Measurements from ENCODE around the gene KCNK10. TPM values are rescaled to one million over a fixed set of nuclear protein-coding genes. Genes with fewer than 3 reads are reported as not detected.

Gene KCNK10
- total RNA-seq, 2 experiments from 2014 or later, result not detected

DNA sequence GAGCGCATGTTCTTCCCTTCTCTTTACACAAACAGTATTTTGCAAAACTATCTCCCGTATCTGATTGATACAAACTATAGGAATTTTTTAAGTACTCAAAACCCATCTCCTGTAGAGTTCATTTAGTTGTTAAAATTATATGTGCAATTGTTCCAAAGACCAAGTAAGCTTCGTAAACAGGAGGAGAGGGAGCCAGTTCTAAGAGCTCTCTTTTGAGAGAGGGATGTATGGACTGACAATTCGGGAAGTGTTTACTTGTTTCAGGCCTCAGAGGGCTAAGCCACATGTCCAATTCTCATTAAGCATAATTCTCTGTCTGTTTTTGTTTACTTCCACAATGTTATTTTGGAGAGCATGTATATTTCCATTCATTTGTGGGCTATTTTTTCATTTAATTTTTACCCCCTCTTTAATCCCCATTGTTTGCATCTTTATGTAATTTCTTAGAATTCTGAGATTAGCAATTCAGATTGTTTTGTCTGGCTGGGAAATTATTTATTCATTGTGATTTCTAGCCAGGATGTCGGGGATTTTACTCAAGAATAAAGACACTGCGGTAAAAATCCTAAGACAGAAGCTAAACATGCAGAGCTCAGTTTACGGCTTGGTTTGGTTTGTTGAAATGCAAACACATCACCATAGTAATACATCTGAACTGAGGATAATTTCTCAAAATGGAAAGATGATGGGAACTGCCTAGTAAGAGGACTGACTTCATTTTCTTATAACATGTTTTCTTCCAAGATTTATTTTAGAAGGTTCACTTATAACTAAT, 126.8 kb downstream of the KCNK10 start:
- POLR2A ChIA-PET, result no interaction called here

DNA sequence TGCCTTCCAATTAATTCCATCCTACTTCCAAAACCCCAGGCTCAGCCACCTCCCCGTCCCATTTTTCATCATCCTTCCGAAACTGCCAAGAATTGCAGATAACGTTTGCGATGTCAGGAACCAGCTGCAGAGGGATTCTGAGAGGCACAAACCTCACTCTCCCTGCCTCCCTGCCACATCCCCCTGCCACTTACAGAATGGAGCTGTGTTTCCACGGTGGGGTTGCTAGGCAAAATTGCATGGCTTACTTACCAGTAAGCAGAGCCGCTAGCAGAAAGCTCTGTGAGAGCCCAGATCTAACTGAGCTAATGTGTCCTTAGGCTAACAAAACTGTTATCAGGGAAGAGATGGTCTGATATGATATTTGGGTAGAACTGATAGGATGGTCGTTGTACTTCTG, 127.4 kb downstream of the KCNK10 start:
- POLR2A ChIA-PET, result no interaction called here
- CTCF ChIA-PET, result interaction anchor here (2.1 kb wide), 1 partner anchor 27 kb away, joined by 4 read pairs; no protein-coding TSS in a partner anchor

More for the DNA sequence above, 126.8 kb downstream of the KCNK10 start:
- CTCF ChIA-PET, result no interaction called here

DNA sequence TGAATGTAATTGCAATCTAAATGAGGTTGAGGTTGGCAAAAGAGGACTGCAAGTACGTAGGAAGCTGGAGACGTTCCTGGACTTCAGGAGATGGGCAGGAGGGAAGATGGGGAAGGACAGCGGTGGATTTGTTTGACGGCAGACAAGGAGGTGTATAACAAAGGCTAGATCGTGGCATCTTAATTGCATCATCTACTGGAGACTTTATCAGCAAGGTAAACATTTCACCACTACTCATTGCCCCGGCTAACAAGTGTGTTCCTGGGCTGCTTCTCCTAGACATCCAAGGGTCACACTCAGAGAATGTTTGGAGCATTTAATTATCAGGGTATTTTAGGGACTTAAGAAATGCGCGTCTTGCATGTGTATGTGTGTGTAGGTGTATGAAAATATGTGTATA, 128.5 kb downstream of the KCNK10 start:
- CTCF ChIA-PET, result interaction anchor here (2.1 kb wide), 1 partner anchor 26 kb away, joined by 4 read pairs; no protein-coding TSS in a partner anchor
- POLR2A ChIA-PET, result no interaction called here

GRCh38 chr14:88191605-88192004, 131.5 kb downstream of the KCNK10 start:
- CTCF ChIA-PET, result no interaction called here
- POLR2A ChIA-PET, result no interaction called here

DNA sequence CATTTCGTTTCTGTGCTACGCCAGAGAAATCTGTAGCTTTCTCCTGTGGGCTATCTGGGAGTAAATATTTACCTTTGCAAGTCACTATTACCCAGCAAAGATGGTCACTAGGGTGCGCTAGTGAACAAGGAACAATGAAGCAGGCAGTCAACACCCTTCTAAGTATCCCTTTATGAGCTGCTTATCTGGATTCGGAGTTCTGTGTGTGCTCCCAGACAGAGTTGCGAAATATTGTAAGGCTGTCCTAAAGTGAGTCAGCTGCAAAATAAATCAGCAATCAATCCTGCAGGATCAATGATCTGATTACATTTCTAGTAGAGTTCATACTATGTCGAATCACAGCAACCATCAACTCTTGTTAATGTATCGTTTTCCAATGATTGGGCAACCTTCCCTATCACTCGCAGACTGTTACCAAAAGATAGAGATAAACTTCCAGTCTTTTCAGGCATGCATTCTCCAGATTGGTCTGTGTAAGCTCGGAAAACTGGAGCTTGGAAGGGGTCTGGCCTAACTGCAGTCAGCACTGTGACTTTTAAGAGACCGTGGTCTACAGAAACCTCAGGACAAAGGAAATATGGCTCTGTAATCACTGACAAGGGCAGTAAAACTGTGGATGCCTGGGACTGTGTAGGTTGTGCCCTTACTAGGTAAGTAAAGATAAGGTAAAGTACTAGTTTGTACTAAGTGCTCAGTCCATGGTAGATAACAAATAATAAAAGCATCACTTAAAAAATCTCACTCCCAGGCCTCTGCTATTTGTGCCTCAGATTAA, 133.5 kb downstream of the KCNK10 start:
- ChIA-PET POLR2A (no interaction called here), CTCF (interaction anchor here (0.7 to 2.0 kb wide), 9 partner anchors 9 to 243 kb away, joined by 3 to 13 read pairs (median 3); no protein-coding TSS in a partner anchor)

DNA sequence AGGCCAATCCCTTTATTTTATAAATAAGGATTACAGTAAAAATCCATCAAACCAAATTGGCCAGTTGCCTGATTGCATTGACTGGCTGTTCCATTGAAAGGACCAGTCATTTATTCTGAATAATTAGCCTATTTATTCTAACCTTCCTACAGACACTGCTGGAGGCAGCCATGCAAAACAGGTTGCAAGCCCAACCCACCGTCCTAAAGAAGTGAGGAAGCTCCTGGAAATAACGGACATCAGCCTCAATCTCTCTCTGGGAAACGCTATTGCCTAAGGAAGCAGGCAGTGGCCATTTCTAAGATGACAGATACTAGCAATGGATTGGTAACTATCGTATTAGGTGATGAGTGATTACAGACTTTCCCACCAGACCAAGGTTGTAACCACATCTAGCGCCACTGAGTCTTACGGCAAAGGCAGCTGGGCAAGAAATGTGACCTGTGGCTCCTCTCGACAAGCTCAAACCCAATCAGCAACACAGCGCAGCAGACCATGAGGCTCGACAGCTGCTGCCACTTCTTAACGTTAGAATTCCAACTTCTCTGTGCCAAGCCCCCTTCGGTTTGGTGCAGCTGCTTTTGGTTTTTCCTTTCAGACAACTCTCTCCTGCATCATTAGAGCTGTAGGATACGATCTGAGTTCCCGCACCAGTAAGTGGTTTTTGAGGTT, 134.2 kb downstream of the KCNK10 start:
- POLR2A ChIA-PET, result no interaction called here
- CTCF ChIA-PET, result interaction anchor here (0.9 to 2.0 kb wide), 8 partner anchors 10 to 243 kb away, joined by 3 to 13 read pairs (median 3); no protein-coding TSS in a partner anchor

DNA sequence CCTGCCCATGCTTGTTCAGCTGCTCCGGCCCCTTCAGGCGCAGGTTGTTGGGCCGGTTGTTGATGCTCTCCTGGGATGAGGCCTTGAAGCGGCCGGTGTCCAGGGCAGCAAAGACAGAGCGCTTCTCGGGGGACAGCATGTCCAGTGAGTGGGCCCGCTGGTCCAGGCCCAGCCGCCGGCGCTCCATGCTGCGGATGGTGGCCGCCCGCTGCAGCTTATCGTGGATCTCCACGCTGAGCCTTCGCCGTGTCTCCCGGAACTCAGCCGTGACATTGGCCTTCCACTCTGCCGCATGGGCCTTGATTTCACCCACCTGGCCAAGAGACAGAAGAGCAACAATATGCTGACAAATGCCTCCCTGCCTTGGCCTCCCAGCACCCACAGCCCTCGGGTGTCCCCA, 137.2 kb downstream of the KCNK10 start:
- CTCF ChIA-PET, result interaction anchor here (2.0 kb wide), 1 partner anchor 17 kb away, joined by 6 read pairs; no protein-coding TSS in a partner anchor
- POLR2A ChIA-PET, result no interaction called here

DNA sequence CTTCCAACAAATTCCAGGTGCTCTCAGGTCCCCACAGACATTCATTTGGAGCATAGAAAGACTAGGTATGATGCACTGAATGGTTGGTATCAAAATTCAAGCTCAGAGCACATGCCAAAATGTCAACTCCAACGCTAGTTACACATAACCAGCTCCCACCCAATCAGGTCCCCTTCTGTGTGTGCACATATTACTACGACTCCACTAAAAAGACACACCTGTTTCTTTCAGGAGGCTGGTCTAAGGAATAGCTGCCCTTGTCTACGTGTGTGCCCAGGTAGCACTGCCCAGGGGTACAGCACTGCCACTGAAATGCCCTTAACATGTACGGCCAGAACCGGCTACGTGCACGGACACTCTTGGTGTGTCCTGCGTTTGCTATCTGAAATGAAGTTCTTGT, 138.1 kb downstream of the KCNK10 start:
- POLR2A ChIA-PET, result no interaction called here
- CTCF ChIA-PET, result interaction anchor here (2.0 kb wide), 1 partner anchor 16 kb away, joined by 6 read pairs; no protein-coding TSS in a partner anchor

- ChIA-PET CTCF (interaction anchor here (1.4 kb wide), 1 partner anchor 235 kb away, joined by 3 read pairs; no protein-coding TSS in a partner anchor), POLR2A (no interaction called here)
These were observed 142.0 kb downstream of the KCNK10 start for GRCh38 chr14:88181072-88181471.

DNA sequence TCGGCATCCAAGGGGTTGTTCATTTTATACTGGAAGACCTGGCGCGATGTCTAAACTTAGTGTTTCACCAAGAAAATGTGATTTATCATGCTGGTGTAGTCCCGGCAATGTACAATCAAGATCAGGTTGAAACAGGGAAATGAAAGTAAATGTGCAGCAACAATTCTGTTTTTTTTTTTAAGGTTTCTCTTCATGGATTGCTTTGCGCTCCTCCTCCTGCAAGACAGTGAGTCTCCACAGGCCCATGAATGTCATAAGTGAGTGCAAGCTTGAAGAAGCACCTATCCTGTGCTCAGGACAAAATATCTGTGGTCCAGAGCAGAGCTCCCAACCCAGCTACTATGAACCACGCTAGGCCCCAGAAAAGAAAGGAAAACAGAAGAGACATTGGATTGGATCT, 143.4 kb downstream of the KCNK10 start:
- ChIA-PET POLR2A (no interaction called here), CTCF (interaction anchor here (1.5 kb wide), 1 partner anchor 11 kb away, joined by 5 read pairs; no protein-coding TSS in a partner anchor)

- POLR2A ChIA-PET, result no interaction called here
These were observed 152.7 kb downstream of the KCNK10 start for GRCh38 chr14:88170333-88170732.

DNA sequence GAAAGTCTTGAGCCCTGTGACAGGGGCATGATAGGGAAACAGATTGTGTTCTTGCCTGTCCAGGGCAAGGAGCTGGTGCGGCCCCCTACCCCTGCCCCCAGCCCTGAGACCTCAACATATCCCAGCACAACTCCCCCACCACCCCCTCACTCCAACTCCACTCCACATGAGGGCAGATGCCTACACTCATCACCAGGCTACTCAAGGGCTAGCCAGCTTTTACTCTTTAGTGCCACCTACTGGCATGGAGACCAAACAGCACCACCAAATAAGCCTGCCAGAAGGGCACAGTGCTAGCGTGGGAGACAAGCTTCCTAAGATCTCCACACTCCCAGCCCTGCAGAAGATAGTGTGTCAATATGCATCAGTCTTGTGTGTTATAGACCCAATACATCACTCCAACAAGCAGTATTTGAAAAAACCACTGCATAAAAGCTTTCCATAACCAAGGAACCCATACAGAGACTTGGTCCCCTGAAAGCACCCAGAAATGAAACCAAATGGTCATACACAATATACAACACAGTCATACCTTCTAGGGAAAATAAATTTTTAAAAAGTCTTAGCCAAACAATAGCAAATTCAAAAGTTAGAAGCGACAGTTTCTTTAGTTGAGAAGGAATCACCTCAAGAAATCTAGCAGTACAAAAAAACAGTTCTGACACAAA, 154.4 kb downstream of the KCNK10 start:
- POLR2A ChIA-PET, result interaction anchor here (0.8 kb wide), 1 partner anchor 223 kb away, joined by 3 read pairs; no protein-coding TSS in a partner anchor

More at GRCh38 chr14:88170333-88170732, 152.7 kb downstream of the KCNK10 start:
- CTCF ChIA-PET, result interaction anchor here (2.9 kb wide), 1 partner anchor 224 kb away, joined by 30 read pairs; no protein-coding TSS in a partner anchor

GRCh38 chr14:88168025-88168424, 155.0 kb downstream of the KCNK10 start:
- POLR2A ChIA-PET, result interaction anchor here (0.8 kb wide), 1 partner anchor 222 kb away, joined by 3 read pairs; no protein-coding TSS in a partner anchor
- CTCF ChIA-PET, result interaction anchor here (0.8 to 2.9 kb wide), 13 partner anchors 8 to 229 kb away, joined by 3 to 30 read pairs (median 3); no protein-coding TSS in a partner anchor

More for the DNA sequence above, 154.4 kb downstream of the KCNK10 start:
- CTCF ChIA-PET, result interaction anchor here (0.6 to 2.9 kb wide), 21 partner anchors 9 to 1549 kb away, joined by 3 to 30 read pairs (median 3); no protein-coding TSS in a partner anchor

DNA sequence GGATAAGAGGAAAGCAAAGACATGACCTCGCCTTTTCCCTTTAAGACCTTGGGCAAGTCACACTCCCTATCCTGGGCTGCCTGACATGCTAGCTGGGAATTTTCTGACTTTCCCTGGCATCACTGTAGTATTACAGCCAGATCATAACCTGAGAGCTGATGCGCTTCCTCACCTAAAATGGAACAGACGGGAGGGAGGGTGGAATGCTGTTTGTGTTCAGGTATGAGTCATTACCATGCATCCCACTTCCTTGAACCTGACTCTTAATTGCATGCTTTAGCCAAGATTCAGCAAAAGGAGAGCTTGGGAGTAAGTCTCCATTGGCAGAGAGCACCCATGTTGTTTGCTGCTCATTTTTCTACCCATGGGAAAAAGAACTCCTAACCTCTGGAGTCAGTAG, 156.5 kb downstream of the KCNK10 start:
- POLR2A ChIA-PET, result no interaction called here
- CTCF ChIA-PET, result interaction anchor here (1.0 kb wide), 1 partner anchor 222 kb away, joined by 3 read pairs; no protein-coding TSS in a partner anchor

GRCh38 chr14:88164906-88165534, 158.0 kb downstream of the KCNK10 start:
- POLR2A ChIA-PET, result no interaction called here
- CTCF ChIA-PET, result no interaction called here

GRCh38 chr14:88163731-88164255, 159.3 kb downstream of the KCNK10 start:
- ChIA-PET POLR2A (no interaction called here), CTCF (interaction anchor here (0.8 to 1.3 kb wide), 2 partner anchors 150 to 219 kb away, joined by 4 read pairs; no protein-coding TSS in a partner anchor)

- CTCF ChIA-PET, result no interaction called here
- POLR2A ChIA-PET, result no interaction called here
These were observed 166.9 kb downstream of the KCNK10 start for GRCh38 chr14:88156127-88156526.

- CTCF ChIA-PET, result no interaction called here
- POLR2A ChIA-PET, result no interaction called here
These were observed 168.1 kb downstream of the KCNK10 start for GRCh38 chr14:88154926-88155325.

Measured in activated CD8-positive, alpha-beta memory T cell treated with anti-CD3 and anti-CD28 coated beads for 36 hours (primary cell).